Activated CD4-positive, alpha-beta T cell treated with anti-CD3 and anti-CD28 coated beads, Interleukin-2, Interleukin-6, amounts not matched to agents 100 ng/mL and 50 ng/mL, durations not matched to agents 16 hours and 8 hours (primary cell): Measurements from ENCODE around the gene ZNHIT3.
"Not testable (repeated sequence)": the region's sequence is repeated elsewhere in the genome, so short reads cannot be mapped to it uniquely, and the experiment has no call there.

Experiments used
- DNase-seq: peaks from one replicate; pipeline ENCODE4 v3.0.0-alpha.2; 2020

Gene ZNHIT3

DNA sequence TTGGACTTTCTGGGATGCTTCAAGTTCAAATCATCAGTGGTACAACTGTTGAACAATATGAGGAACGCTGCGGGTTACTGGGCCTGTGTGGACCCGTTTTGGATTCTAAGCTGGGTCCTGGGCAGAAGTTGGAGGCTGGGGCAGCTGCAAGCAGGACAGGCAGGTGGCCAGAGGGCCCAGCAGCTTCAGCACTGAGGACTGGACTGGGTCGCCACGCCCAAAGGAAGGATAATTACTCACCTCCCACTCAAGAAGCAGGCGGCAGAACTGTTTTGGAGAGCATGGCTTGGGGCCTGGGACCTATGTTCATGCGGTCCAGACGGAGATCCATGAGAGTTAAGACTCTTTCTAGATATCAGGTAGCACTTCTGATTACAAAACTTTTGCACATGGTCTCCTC is 1.5 kb upstream of the ZNHIT3 start:
- DNase-seq = no peak

DNA sequence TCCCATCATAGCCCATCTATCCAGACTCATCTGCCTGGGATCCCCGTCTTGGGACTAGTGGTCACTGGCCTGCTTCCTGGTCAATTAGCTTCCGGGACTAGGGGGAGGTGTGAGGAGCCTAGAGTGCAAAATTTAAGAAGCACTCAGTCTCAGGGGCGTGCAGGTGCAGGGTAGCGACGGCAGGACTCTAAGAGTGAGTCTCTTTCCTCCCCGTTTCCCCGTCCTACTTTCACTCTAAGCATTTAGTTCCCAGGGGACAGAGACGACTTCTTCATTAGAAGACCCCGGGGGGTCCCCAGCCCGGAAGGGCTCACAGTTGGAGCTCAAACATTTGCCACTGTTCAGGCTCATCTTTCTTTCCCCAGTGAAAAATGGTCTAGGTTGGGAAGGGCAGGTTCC is 677 bp upstream of the ZNHIT3 start:
- DNase-seq = no peak

DNA sequence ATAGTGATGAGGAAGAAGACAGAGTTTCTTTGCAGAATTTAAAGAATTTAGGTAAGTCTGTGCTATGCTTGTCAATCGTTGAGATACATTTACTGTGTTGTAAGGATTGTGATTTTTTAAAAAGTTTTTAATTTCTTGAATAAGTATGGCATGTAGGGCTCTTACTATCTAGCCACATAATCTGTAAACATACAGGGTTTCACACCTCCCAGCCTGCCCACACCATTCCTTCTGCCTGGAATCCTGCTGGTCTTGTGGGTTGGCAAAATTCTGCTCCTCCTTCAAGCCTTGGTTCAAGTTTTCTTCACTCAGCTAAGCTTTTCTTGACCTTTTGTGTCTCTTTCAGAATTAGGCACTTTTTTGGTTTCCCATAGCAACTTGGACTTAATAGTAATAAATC is 7.5 kb downstream of the ZNHIT3 start:
- no peak for DNase-seq

DNA sequence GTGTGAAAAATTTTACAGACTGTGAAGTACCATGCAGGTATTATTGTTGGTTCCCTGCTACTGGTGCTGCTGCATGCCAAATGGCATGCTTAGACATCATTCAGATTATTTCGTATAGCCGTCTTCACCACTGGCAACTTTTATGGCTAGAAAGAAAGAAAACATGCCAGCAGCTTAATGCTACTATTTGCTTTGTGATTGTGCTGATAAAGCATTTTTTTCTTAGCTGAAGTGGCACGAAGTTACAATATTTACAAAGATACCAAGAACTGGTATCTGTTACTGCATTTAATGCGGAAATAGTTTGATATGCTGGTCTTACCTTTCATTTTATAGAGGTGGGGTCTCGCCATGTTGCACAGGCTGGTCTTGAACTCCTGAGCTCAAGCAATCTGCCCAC is 8.2 kb downstream of the ZNHIT3 start:
- DNase-seq = no peak

DNA sequence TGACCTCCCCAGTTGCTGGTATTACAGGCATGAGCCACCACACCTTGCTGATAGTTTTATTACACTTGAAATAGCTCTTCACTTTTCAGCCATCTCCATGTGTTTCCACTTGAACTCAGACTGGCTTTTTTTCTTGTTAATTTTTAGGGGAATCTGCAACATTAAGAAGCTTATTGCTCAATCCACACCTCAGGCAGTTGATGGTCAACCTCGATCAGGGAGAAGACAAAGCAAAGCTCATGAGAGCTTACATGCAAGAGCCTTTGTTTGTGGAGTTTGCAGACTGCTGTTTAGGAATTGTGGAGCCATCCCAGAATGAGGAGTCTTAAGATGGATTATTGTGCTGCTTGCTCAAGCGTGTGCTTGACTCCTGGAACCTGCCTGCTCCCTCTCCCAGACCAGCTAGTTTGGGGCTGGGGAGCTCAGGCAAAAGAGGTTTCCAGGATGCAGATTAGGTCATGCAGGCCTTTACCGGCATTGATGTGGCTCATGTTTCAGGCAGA is 8.6 kb downstream of the ZNHIT3 start:
- no peak for DNase-seq

DNA sequence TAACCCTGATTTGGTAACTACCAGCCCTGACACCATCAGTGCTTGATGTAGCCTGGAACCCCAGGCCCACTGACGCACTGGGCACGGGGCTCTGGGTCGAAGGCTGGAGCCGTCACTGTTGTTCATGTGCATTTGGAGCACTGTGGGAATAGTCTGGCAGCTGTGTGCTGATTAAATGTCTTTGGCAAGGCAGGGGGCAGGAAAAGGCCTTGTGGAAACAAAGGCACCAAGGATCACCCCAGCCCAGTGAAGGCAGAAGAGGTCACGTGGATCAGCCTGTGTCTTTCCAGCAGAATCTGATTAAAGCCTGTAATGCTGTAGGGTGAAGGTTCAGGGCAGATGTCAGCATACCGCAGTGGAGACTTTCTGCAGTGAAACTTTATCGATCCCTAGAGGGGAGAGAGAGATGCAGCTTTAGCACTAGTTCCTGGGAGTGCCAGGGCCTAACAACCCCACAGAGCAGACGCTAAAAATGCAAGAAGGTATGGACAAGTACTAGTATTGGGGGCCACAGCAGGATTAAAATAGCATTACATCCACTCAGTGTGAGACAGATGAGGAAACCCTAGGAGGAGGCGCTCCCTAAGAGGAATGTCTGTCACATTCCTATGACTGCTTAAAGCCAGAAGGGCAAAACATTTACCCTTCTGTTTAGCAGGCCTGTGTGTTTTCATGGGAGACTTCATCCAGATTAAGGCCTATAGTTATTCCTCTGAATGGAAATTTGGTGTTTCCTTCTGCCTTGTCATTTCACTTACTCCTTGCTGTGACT is 9.7 kb downstream of the ZNHIT3 start:
- DNase-seq = no peak

DNA sequence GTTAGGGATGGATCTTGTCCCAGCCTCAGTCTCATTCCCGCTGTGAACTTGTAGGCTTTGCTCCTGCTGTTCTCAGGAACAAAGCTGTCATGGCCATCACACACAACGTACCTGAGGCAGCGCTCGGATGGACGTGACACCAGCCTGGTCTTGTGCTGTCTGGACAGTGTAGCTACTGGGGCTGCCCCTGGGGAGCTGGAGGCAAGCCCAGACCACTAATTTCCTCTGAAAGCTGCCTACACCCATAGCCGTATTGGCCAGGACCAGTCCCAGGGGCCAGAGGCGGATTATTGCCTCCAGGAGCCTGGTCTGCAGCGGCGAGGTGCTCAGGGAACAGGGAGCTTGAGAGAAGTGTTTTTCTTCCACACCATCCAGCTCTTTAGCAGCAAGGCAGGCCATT is 11.7 kb downstream of the ZNHIT3 start:
- no peak for DNase-seq

DNA sequence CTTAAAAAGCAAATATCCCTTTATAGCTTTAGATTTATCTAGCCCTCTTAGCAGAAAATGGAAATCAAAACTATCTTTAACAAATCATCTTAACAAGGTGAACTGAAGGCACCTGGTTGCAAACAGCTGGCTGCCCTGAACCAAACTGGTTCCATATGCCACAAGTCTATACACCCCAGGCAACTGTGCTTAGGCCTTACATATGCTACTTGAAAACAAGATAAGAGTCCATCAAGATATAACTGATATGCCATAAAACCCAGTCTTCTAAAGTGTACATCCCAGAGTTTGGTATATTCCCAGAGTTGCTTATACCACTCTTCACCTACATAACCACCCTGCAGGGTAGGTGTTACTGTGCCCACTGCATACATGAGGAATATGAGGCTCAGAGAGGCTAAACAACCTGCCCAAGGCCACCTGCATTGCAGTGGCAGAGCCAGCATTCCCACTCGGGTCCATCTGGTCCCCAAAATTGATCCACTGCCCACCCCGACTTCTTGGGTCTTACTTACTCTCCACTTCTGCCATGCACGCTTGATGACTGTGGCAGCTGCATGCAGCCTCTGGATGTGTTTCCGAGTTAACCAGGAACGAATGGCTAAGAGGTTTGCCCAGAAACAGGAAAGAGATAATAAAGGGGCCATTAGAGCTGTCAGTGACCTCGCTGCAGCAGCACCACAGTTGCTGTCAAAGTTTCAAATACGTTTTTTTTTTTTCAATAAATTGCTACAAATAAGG is 12.2 kb downstream of the ZNHIT3 start:
- DNase-seq = no peak

DNA sequence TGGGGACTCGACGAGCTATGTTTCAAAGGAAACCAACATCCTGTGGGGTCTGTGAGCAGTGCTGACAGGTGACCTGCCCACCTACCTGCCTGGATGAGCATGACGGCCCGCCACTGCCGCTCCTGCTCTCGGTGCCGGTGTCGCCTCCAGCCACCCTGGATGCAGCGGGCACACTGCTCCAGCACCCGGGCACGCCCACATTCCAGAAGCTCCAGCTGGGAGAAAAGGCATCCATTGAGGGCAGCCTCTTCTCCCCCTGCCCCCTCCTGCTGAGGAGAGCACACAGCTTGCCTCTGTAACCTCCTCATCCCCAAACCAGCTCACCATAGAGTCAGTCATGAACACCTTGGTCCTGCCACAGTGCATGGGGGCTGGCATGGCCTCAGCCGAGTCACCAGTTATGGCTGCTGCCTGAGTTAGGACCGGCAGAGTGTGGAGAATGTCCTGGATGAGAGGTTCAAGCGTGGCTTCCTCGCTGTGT is 14.3 kb downstream of the ZNHIT3 start:
- no peak for DNase-seq

DNA sequence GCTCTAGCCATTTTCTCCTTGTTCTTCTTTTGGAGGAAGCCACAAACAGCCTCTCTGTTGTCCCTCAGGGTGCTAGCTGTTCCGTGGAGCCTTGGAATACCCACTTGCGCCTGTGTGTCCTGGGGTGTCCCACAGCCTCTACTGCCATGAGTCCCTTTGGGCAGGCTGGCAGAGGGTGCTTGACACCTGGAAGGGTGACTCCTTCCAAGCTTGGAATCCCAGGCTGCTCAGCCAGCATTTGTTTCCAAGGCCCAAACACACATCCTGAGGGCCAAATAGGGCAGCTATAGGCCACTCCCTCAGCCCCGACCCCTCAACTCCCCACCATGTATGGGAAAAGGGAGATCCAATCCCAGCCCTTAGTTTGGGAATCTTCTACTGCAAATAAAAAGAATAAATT is 14.9 kb downstream of the ZNHIT3 start:
- DNase-seq = no peak

DNA sequence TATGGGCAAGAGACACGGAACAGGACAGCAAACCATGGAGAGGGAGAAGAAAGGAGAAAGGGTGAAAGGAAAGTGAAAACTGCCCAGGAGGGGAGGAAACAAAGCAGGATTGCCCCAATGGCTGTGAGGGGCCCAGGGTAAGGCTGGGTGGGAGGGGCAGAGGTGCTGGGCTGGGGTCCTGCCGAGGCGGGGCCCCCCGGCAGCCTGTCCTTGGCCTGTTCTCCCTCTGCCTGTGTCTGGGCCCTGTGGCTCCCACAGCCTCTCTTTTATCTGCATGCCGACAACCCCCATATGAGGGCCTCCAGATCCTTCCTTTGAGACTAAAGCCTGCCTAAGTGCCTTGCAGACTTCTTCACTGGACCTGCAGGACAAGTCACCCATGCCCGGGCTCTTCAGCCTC is 15.5 kb downstream of the ZNHIT3 start:
- no peak for DNase-seq

DNA sequence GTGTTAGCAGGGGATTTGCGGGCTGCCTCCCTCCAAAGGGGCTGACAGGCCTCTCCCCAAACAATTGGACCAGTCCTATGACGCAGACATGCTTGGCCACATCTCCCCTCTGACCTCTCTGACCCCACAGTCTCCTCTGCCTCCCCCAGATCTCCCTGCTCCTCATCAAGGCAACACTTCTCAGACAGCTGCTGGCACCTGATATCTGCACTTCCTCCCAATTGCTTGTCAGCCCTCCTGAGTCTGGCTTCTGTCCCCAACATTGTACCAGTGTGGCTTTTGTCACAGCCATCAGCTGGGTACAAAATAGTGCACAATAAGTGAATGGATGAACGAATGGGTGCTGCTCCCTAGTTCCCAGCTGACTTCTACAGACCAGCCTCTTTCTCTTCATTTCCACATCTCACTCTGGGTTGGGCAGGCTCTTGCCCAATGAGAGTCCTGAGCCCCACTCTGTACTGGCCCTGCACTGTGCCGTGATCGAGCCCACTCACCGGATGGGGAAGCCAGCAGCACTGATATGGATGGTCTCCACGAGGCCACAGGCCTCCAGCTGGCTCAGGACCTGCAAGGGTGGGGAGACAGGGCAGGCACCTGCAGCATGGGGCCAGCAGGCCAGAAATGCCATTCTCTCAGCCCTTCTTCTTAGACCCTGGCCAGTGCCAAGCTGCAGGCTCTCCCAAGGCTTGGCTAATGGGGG is 17.1 kb downstream of the ZNHIT3 start:
- no peak for DNase-seq

DNA sequence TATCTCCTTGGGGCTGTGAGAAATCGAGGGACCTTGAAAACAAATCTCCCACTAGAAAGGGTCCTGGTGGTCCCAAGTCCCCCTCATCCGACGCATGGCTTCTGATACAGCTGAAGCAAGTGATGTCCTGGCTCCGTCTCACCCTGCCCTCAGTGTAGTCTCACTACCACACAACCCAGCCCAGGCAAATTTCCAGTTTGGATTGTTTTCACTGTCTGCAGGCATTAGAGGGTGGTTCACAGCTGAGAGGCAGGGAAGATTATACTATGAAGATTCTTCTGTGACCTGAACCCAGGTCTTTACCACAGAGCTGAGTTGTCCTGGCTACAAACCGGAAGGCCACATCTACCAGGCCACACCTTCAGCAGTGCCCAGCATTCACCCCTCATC is 17.7 kb downstream of the ZNHIT3 start:
- DNase-seq = no peak

DNA sequence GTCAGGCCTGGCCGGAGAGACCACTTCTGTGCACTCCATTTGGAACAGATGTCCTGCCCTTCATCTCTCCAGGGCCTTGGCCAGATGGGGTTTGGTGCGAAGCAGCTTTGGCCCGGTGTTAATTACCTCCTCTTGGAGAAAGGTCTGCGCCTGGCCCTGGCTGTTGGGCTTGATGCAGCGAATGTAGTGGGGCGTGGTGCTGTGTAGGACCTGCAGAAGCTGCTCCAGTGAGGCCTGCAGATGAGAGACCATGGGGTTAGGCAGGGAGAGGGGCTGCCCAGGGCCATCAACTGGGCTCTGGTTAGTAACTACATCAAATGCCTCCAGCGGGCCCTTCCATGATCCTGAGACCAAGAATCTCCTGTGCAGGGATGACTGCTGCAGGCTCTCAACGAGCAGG is 18.7 kb downstream of the ZNHIT3 start:
- no peak for DNase-seq

DNA sequence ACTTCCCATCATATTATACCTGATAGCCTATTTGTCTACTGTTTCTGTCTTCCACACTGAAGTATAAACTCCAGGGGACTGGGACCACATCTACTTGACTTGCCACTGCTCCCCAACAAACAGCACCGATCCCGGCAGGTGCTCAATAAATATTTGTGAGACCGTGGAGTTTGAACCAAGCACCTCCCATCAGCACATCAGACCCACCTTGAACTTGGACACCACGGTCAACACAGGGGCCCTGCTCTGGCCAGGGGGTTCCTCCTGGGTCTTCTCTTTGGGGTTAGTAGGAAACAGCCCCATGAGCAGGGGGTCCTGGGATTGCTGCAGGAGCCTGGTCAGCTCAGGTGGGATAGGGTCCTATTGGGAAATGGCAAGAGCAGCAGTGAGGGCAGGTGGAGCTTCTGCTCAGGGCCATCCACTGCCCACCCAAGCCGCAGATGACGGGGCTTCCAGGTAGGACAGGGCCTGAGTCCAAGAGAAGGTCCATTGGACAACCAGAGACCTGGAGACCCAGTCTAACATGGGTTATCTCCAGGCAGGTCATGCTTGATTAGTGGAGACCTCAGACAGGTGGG is 19.9 kb downstream of the ZNHIT3 start:
- DNase-seq = no peak

DNA sequence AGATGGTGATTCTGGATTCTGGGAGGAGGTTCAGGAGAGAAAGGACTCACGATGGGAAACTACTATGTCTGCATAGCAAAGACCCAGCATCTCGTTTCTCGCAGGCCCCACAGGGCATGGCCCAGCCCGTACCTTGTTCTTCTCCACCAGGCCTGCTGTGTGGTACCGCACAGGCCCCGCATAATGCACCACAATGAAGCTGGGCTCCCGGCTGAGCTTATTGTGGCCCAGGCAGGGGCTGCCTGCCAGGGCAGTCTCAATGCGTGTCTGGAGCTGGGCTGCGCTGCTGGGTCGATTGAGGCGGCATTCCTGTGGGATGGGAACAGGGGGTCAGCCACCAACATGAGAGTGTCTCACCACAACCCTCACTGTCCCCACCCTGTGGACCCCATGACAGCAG is 20.4 kb downstream of the ZNHIT3 start:
- no peak for DNase-seq

DNA sequence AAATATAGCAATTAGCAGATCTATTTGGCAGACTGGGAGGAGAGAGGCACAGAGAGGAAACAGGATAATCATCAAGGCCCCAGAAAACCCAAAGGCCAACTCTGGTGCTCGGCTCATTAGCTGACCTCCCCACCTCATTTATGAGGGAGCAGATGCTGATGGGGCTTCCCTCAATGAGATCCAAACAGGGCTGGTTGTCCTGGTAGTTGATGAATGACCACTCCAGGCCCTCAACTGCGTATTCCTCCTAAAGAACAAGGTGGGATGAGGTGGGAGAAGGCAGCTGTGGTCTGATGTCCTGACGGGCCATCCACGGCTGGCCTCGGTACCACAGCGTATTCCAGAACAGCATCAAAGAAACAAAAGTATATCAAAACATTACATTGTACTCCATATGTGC is 20.8 kb downstream of the ZNHIT3 start:
- DNase-seq = no peak

DNA sequence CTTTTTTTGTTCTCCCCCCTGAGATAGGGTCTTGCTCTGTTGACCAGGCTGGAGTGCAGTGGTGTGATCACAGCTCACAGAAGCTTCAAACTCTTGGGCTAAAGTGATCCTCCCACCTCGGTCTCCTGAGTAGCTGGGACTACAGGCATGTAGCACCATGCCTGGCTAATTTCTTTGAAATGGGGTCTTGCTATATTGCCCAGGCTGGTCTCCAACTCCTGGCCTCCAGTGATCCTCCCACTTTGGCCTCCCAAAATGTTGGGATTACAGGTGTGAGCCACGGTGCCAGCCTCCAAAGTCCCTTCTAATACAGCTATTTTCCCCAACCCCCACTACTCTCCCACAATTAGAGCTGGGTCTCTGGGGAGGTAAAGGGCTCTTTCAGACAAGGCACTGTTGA is 22.0 kb downstream of the ZNHIT3 start:
- DNase-seq = not testable (repeated sequence)

DNA sequence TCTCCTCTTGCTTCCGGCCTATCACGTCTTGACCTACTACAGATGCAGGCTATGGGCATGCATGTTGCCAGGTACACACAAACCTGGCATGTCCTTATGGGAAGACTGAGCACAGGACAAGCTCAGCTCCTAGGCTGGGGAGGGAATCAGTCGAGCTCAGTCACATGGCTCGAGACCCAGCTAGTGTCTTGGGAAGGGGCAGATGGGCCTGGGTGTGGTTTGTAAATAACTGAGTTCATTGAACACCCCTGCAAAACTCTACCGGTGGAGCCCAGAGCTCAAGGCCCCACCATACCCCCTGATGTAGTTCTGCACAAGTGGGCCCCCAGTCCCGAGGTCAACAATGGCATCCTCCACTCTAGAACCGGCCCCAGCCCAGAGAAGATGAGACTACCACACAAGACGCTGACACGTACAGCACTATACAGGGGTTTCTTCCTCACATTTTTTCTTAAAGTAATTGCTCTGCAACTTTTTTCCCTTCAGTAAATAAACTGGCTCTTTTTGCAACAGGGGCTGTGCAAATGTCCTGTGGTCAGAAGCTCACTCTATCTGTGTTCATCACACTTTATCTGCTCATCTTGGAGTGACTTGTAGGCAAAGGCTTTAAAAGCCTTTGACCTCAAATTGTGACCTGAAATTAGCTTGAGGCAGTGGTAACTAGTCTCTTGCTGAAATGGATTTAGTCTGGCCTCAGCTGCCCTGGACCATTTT is 22.9 kb downstream of the ZNHIT3 start:
- DNase-seq = no peak

DNA sequence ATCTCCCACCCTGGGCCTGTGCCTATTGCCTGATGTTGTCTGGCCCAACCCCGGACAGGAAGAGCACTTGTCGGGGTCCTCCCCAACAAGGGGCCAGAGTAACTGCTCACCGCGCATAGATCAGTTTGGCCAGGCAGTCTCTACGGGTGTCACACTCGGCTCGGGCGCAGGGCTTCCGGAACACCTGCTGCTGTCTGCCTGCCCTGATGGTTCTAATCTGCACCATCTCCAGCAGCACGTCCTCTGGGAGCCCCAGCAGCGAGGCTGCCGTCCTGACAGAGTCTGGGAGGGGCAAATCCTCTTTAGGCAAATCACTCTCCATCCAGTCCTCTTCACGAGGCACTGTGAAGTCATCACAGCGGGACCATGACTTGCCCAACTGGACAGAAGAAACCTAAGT is 24.2 kb downstream of the ZNHIT3 start:
- no peak for DNase-seq

DNA sequence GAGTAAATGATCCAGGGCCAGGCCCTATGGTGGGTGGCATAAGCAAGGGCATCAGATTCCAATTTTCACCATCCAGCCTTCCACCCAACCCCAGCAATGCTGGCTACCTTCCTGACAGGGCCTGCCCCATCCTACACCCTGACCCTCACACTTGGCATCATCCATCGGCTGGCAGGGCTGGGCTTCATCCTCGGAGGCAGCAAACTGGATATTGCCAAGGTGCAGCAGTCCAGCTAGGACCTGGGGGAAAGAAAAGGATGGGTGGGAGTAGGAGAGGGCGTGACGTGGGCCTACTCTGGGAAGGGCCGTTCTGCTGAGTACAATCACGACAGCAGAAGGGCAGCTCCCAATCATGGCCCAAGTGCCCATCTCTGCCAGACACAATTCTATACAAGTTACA is 24.7 kb downstream of the ZNHIT3 start:
- DNase-seq = no peak

DNA sequence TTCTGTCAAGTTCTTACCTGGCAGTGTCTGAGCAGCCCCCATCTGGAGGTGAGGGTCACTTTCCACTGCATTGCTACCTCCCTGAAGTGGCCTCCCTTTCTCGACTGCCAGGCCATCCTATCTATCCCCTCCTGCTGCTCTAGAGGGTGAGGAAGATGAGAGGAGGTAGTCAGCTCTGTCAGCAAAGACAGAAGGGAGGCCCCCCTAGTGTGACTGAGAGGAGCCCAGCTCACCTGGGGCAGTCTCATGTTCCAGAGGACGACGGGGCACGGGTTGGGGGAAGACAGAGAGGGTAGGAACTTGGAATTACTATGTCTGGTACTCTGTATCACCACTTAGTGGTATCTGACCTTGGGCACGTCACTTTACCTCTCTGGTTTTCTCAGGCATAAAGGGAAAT is 26.2 kb downstream of the ZNHIT3 start:
- no peak for DNase-seq

DNA sequence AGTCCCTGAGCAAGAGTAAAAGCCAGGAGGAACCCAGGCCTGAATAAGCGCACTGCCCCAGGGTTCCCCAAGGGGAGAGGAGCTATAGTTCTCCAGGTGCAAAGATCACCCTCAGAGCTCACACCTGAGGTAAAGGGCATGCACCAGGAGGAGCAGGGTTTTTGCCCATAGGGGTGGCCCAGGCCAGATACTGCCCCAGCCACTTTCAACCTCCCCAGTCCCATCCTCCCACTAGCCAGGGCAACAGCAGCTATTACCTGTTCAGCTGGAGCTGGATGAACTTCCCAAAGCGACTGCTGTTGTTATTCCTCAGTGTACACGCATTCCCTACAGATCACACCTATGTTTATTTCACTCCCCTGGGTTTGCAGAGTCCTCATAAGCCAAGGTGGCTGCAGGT is 28.4 kb downstream of the ZNHIT3 start:
- no peak for DNase-seq
